Sigmoid colon (tissue), 7 donors: ENCODE results near the gene ZBED2. TPM values are rescaled to one million over a fixed set of nuclear protein-coding genes. Genes with fewer than 3 reads are reported as not detected.

Experiments used
- DNase-seq: peaks from one replicate; pipeline ENCODE4 v3.0.0-alpha.2; 2019
- H3K27ac ChIP-seq, 4 donors: fragments of 200-600 bp; sonication (generic); one replicate each; pipeline ENCODE4 v1.5.1; 2016 to 2019; ENCODE audit warnings: mild to moderate bottlenecking in 1 of 4
- H3K27me3 ChIP-seq, 3 donors: fragments of 200-600 bp; sonication (generic); one replicate each; pipeline ENCODE4 v1.5.1; 2019; ENCODE audit warnings: mild to moderate bottlenecking in 1 of 3
- H3K36me3 ChIP-seq, 4 donors: fragments of 200-600 bp; sonication (generic); one replicate each; pipeline ENCODE4 v1.5.1; 2016 to 2019
- H3K4me1 ChIP-seq, 4 donors: fragments of 200-600 bp; sonication (generic); one replicate each; pipeline ENCODE4 v1.5.1; 2017 to 2019
- H3K4me3 ChIP-seq, 4 donors: fragments of 200-600 bp; sonication (generic); one replicate each; pipeline ENCODE4 v1.5.1; 2017 to 2019; ENCODE audit warnings: mild to moderate bottlenecking in 2 of 4, moderate library complexity in 1 of 4
- H3K9me3 ChIP-seq, 4 donors: fragments of 200-600 bp in 3 of 4; sonication (generic) in 3 of 4; one replicate each; pipeline versions ENCODE4 v1.5.1 to v1.6.1; 2013 to 2019
- EP300 ChIP-seq, 4 donors: sonication (generic); formaldehyde crosslinking; IDR thresholded peaks; one replicate each; pipeline ENCODE4 v1.6.1; 2017; ENCODE audit warnings: antibody characterized with exemption in 4 of 4
- POLR2A ChIP-seq, 2 donors: fragments of 450-650 bp; IDR thresholded peaks; one replicate each; pipeline ENCODE4 v1.6.1; 2016; ENCODE audit warnings: antibody characterized with exemption in 2 of 2, mild to moderate bottlenecking in 2 of 2, moderate library complexity in 2 of 2
- POLR2AphosphoS5 ChIP-seq, 4 donors: sonication (generic); formaldehyde crosslinking; IDR thresholded peaks; one replicate each; pipeline ENCODE4 v1.6.1; 2017; ENCODE audit warnings: antibody characterized with exemption in 4 of 4
- WGBS, 2 donors: extraction: QIAGEN DNeasy Blood & Tissue Kit; methylation state at CpG; one replicate each; pipeline ENCODE4 v1.1.7; 2013; 5-methylcytosine and 5-hydroxymethylcytosine counted together
- intact Hi-C: fragments of 100-400 bp; cut with DNase I; formaldehyde crosslinking; loops from one replicate; pipeline ENCODE4 v1.15.1; 2023
- polyA plus RNA-seq, 3 donors: library from polyadenylated mRNA; stranded (reverse); fragments of 200-250 nt; gene quantifications; one replicate each; pipeline ENCODE4 v1.2.3, GENCODE V29; 2013
- total RNA-seq, 4 donors: library from RNA; depleted of rRNA; stranded (reverse); fragments of >200 nt; gene quantifications; one replicate each; pipeline ENCODE4 v1.1.0, GENCODE V29; 2016
- TF ChIP-seq, protein P1 (sequence below), 4 experiments: fragments of 450-650 bp in 3 of 4; fragments of 200-600 bp in 1 of 4; IDR thresholded peaks; one replicate each; pipeline ENCODE4 v1.5.1; 2016 to 2019; ENCODE audit warnings: antibody characterized with exemption in 4 of 4, mild to moderate bottlenecking in 3 of 4, moderate library complexity in 2 of 4
- donor health status: healthy with polysubstance abuse.
- donor health status: Bipolar disorder and iron deficiency.
- donor health status: healthy.

Gene ZBED2
- total and polyA plus RNA-seq, 7 donors, result 0.92 TPM; not detected in 6

DNA sequence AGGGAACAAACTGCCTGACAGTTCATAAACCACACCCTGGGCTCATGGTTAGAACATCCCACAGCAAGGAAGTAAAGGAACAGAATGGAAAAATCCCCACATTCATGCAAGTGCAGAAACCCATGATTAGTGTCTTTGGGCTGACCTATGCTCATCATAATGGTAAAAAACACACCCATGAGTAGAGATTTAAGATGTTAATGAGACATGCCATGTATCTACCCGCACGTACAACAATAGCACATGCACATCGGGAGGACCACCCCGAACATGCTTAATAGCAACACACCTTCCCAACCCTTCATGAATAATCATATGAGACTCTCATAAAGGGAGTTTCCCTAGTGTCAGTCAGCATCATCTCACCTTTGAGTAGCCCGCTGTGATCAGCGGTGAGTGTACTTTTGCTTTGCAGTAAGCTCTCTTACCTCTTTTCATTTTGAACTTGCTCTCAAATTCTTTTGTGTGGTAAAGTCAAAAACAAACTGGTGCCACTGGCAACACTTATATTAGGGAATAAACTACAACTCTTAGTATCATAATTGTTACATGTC is 23.2 kb downstream of the ZBED2 start:
- DNase-seq, result no peak
- Histone ChIP-seq H3K4me1 (no peaks in the 10 kb centered on the region), H3K36me3 (no peaks in the 10 kb centered on the region), H3K4me3 (no peak overlapping the region), H3K27ac (no peak overlapping the region), H3K27me3 (no peaks in the 10 kb centered on the region), H3K9me3 (no peaks in the 10 kb centered on the region)
- TF ChIP-seq POLR2A (IDR thresholded peaks at IDR 0.05) (no peak), EP300 (IDR thresholded peaks at IDR 0.05) (no peak), POLR2AphosphoS5 (IDR thresholded peaks at IDR 0.05) (no peak)
- TF ChIP-seq, protein P1, sequence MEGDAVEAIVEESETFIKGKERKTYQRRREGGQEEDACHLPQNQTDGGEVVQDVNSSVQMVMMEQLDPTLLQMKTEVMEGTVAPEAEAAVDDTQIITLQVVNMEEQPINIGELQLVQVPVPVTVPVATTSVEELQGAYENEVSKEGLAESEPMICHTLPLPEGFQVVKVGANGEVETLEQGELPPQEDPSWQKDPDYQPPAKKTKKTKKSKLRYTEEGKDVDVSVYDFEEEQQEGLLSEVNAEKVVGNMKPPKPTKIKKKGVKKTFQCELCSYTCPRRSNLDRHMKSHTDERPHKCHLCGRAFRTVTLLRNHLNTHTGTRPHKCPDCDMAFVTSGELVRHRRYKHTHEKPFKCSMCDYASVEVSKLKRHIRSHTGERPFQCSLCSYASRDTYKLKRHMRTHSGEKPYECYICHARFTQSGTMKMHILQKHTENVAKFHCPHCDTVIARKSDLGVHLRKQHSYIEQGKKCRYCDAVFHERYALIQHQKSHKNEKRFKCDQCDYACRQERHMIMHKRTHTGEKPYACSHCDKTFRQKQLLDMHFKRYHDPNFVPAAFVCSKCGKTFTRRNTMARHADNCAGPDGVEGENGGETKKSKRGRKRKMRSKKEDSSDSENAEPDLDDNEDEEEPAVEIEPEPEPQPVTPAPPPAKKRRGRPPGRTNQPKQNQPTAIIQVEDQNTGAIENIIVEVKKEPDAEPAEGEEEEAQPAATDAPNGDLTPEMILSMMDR (IDR thresholded peaks at IDR 0.05), result no peak
- 91 to 92% methylated on average over 6 of the region's 6 CpGs for WGBS, 2 donors
- intact Hi-C loops, result no loop called here

DNA sequence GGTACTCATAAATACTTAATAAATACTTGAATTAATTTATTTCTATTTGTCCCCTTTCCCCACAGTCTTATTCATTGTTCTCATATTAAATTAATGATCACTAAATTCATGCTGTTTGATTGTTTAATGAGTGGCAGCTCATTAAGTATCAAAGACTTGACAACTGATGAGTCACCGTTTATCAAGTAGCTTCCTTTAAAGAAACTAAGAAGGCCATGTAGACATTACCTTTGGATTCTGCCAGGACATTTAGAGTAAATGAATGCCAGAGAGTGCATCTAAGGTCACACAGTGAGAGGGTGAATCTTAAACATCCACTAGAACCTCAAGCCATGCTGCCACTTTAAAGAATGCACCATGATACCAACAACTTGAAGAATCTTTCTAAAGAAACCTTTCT is 23.9 kb downstream of the ZBED2 start:
- H3K36me3 ChIP-seq, result no peaks in the 10 kb centered on the region
- no peak overlapping the region for H3K27ac ChIP-seq
- DNase-seq, result no peak
- H3K9me3 ChIP-seq, result no peaks in the 10 kb centered on the region
- intact Hi-C loops, result no loop called here
- no peaks in the 10 kb centered on the region for H3K4me1 ChIP-seq
- 86 to 95% methylated on average over 1 of the region's 1 CpG for WGBS, 2 donors
- no peaks in the 10 kb centered on the region for H3K27me3 ChIP-seq
- no peak overlapping the region for H3K4me3 ChIP-seq
- TF ChIP-seq POLR2A (IDR thresholded peaks at IDR 0.05) (no peak), POLR2AphosphoS5 (IDR thresholded peaks at IDR 0.05) (no peak), EP300 (IDR thresholded peaks at IDR 0.05) (no peak)
- TF ChIP-seq, protein P1 (IDR thresholded peaks at IDR 0.05), result no peak

DNA sequence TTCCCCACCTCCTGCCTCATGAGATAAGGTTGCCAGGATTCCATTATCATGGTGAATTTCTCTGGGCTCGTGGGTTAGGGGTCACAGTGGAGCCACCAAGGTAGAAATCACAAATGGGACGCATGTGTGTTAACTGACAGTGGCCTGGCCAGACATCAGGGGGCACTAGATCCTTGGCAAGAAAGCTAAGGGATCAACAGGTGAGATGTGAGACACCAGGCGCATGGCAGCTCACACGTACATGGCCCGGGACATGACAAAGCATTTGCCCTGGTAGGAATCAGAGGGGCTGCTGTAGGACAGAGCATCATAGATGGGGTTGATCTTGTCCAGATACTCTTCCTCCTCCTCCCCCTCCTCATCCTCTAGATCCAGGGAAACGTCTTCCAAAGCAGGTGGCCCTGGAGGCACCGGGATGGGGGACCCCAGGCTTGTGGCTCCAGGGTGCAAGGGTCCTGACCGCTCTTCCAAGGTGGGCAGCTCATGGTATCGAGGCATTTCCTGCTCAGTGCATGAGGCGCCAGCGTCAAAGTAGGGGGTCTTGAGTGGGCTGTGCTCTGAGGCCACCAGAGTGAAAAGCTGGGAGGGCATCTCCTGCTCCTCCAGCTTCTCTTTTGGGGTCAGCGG is 24.6 kb downstream of the ZBED2 start:
- Histone ChIP-seq H3K9me3 (no peaks in the 10 kb centered on the region), H3K27ac (no peak overlapping the region), H3K4me3 (no peak overlapping the region), H3K4me1 (no peaks in the 10 kb centered on the region), H3K27me3 (no peaks in the 10 kb centered on the region), H3K36me3 (no peaks in the 10 kb centered on the region)
- TF ChIP-seq POLR2A (IDR thresholded peaks at IDR 0.05) (no peak), POLR2AphosphoS5 (IDR thresholded peaks at IDR 0.05) (no peak), EP300 (IDR thresholded peaks at IDR 0.05) (no peak)
- TF ChIP-seq, protein P1 (IDR thresholded peaks at IDR 0.05), result no peak
- intact Hi-C loops, result no loop called here
- DNase-seq, result no peak
- WGBS, 2 donors, result 88 to 90% methylated on average over 12 of the region's 12 CpGs

DNA sequence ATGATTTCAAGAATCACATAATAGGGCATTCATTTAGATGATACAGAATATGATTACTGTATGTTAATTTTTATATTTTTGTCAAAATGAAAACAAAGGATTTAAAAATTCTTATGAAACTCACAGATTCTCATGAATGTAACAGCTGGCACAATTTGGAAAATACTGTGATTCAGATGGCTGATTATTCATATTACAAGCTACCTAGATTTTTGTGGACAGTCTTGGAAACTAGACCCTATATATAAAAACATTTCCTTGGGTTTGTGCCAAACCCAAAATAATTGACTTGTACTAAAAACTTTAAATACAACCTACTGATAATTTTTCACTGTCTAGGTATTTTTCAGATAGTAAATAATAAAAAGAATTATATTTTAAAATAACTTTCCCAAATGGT is 26.2 kb downstream of the ZBED2 start:
- Histone ChIP-seq H3K4me3 (no peak overlapping the region), H3K27me3 (no peaks in the 10 kb centered on the region), H3K36me3 (no peaks in the 10 kb centered on the region), H3K27ac (no peak overlapping the region), H3K9me3 (no peaks in the 10 kb centered on the region), H3K4me1 (no peaks in the 10 kb centered on the region)
- intact Hi-C loops, result no loop called here
- DNase-seq, result no peak
- no peak for TF ChIP-seq EP300 (IDR thresholded peaks at IDR 0.05)
- TF ChIP-seq, protein P1 (IDR thresholded peaks at IDR 0.05), result no peak
- TF ChIP-seq POLR2A (IDR thresholded peaks at IDR 0.05), result no peak
- no peak for TF ChIP-seq POLR2AphosphoS5 (IDR thresholded peaks at IDR 0.05)

DNA sequence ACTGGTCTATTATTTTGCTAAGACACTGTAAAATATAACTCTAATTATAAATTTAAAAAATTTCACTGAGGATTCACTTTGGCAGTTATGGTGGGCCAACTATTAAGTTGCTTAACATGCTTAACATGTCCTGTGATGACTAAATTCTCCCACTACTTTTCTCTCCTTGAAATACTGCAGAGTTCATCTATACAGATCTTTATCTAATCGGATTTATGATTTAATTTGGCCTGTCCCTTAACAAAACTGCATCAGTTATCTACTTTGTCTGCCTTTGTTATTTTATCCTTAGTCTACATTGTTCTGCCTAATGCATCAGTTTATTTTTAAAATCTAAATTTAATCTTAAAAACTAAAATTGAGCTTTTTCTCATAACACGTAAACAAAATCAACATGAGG is 26.8 kb downstream of the ZBED2 start:
- Histone ChIP-seq H3K9me3 (no peaks in the 10 kb centered on the region), H3K27ac (no peak overlapping the region), H3K36me3 (no peaks in the 10 kb centered on the region), H3K4me3 (no peak overlapping the region), H3K4me1 (no peaks in the 10 kb centered on the region), H3K27me3 (no peaks in the 10 kb centered on the region)
- WGBS, 2 donors, result 84 to 91% methylated on average over 2 of the region's 2 CpGs
- intact Hi-C loops, result no loop called here
- no peak for DNase-seq
- TF ChIP-seq, protein P1 (IDR thresholded peaks at IDR 0.05), result no peak
- TF ChIP-seq EP300 (IDR thresholded peaks at IDR 0.05), result no peak
- TF ChIP-seq POLR2AphosphoS5 (IDR thresholded peaks at IDR 0.05), result no peak
